Astrocyte (in vitro differentiated cells and primary cell): ENCODE results near the gene SAE1. TPM values are rescaled to one million over a fixed set of nuclear protein-coding genes. Genes with fewer than 3 reads are reported as not detected.
A peak's percentile ranks its signal among the peaks of the same experiment; 100 is the strongest.

Experiments used
- DNase-seq: peaks from one replicate; pipeline ENCODE4 v3.0.0-alpha.2; 2010; ENCODE audit warnings: low read depth
- FAIRE-seq: peaks from 2 replicates; lab custom pipeline; 2011; peaks lifted over from hg19 to GRCh38; lab: Jason Lieb, UNC
- H2AFZ ChIP-seq: 2 replicates; pipeline ENCODE4 v1.6.0; 2012; ENCODE audit warnings: low read depth, low read length, inconsistent platforms
- H3K27ac ChIP-seq: 2 replicates; pipeline ENCODE4 v1.5.1; 2011; ENCODE audit warnings: low read depth, low read length, inconsistent platforms
- H3K27me3 ChIP-seq: 2 replicates; pipeline ENCODE4 v1.6.0; 2011; ENCODE audit warnings: low read length, inconsistent platforms; ENCODE audit not compliant: insufficient read depth
- H3K36me3 ChIP-seq: 2 replicates; pipeline ENCODE4 v1.5.1; 2011; ENCODE audit warnings: low read length, inconsistent platforms; ENCODE audit not compliant: insufficient read depth
- H3K4me1 ChIP-seq: 2 replicates; pipeline ENCODE4 v1.5.1; 2011; ENCODE audit warnings: low read length, inconsistent platforms; ENCODE audit not compliant: insufficient read depth
- H3K4me2 ChIP-seq: 2 replicates; pipeline ENCODE4 v1.6.0; 2012; ENCODE audit warnings: low read length, inconsistent platforms
- H3K4me3 ChIP-seq: 2 replicates; pipeline ENCODE4 v1.5.1; 2011; ENCODE audit warnings: low read depth, mild to moderate bottlenecking, low read length, inconsistent platforms; ENCODE audit not compliant: insufficient read depth
- H3K79me2 ChIP-seq: 2 replicates; pipeline ENCODE4 v1.6.0; 2012; ENCODE audit warnings: mild to moderate bottlenecking, low read length, inconsistent platforms; ENCODE audit not compliant: insufficient read depth
- H3K9ac ChIP-seq: 2 replicates; pipeline ENCODE4 v1.6.0; 2012; ENCODE audit warnings: mild to moderate bottlenecking, low read length, inconsistent platforms
- H3K9me3 ChIP-seq: 2 replicates; pipeline ENCODE4 v1.5.1; 2012; ENCODE audit warnings: low read depth, mild to moderate bottlenecking, low read length, inconsistent platforms; ENCODE audit not compliant: insufficient read depth
- H4K20me1 ChIP-seq: 2 replicates; pipeline ENCODE4 v1.6.0; 2012; ENCODE audit warnings: low read length, inconsistent platforms; ENCODE audit not compliant: insufficient read depth
- H3K27ac Mint-ChIP-seq: one replicate; pipeline ENCODE4 v1.8.0; 2021; ENCODE audit warnings: mild to moderate bottlenecking, mixed read lengths; ENCODE audit not compliant: unreplicated experiment
- H3K27me3 Mint-ChIP-seq: one replicate; pipeline ENCODE4 v1.8.0; 2021; ENCODE audit warnings: low read depth, mixed read lengths; ENCODE audit not compliant: unreplicated experiment
- H3K36me3 Mint-ChIP-seq: one replicate; pipeline ENCODE4 v1.8.0; 2021; ENCODE audit warnings: low read depth, mixed read lengths; ENCODE audit not compliant: unreplicated experiment
- H3K4me1 Mint-ChIP-seq: one replicate; pipeline ENCODE4 v1.8.0; 2021; ENCODE audit warnings: low read depth, mixed read lengths; ENCODE audit not compliant: unreplicated experiment
- H3K4me3 Mint-ChIP-seq: one replicate; pipeline ENCODE4 v1.8.0; 2021; ENCODE audit warnings: mild to moderate bottlenecking, moderate library complexity, mixed read lengths; ENCODE audit not compliant: unreplicated experiment
- H3K9me3 Mint-ChIP-seq: one replicate; pipeline ENCODE4 v1.8.0; 2021; ENCODE audit warnings: mild to moderate bottlenecking, mixed read lengths; ENCODE audit not compliant: unreplicated experiment
- CTCF ChIP-seq: IDR thresholded peaks from 2 replicates; pipeline ENCODE4 v1.5.1; 2011; ENCODE audit warnings: low read depth, mild to moderate bottlenecking, inconsistent platforms, low read length, moderate library complexity; ENCODE audit not compliant: insufficient read depth
- EZH2 ChIP-seq: IDR thresholded peaks from 2 replicates; pipeline ENCODE4 v1.6.1; 2012; ENCODE audit warnings: mild to moderate bottlenecking, low read length, inconsistent platforms; ENCODE audit not compliant: insufficient read depth
- total RNA-seq: library from RNA; stranded (reverse); gene quantifications from 2 replicates; pipeline ENCODE4 v1.2.1, GENCODE V29; 2021

Gene SAE1
- total RNA-seq, 1 donor from 2014 or later = 133 TPM

- H3K9ac ChIP-seq = no peak overlapping the region
- no peak overlapping the region for H2AFZ ChIP-seq
- peaks cover 1% of the 10 kb centered on the region for H3K36me3 Mint-ChIP-seq
- peaks cover 31% of the 10 kb centered on the region for H3K4me1 ChIP-seq
- FAIRE-seq (no peak), DNase-seq (peak; percentile 15)
- peak overlapping the region; percentile 80 for H3K4me2 ChIP-seq
- H3K27ac Mint-ChIP-seq = no peak overlapping the region
- no peaks in the 10 kb centered on the region for H3K27me3 Mint-ChIP-seq
- H3K27me3 ChIP-seq = no peaks in the 10 kb centered on the region
- no peak overlapping the region for H3K27ac ChIP-seq
- H3K4me3 Mint-ChIP-seq = no peak overlapping the region
- H3K4me3 ChIP-seq = no peak overlapping the region
- H3K9me3 ChIP-seq = no peaks in the 10 kb centered on the region
- no peaks in the 10 kb centered on the region for H3K79me2 ChIP-seq
- no peaks in the 10 kb centered on the region for H3K36me3 ChIP-seq
- H4K20me1 ChIP-seq = no peaks in the 10 kb centered on the region
- H3K9me3 Mint-ChIP-seq = no peaks in the 10 kb centered on the region
- peaks cover 12% of the 10 kb centered on the region for H3K4me1 Mint-ChIP-seq
- TF ChIP-seq EZH2 (no peak), CTCF (no peak)
These were observed 111.4 kb downstream of the SAE1 start for GRCh38 chr19:47241919-47242577.

GRCh38 chr19:47243364-47243775 lies 112.7 kb downstream of the SAE1 start:
- Mint-ChIP-seq H3K4me3 (peak overlapping the region; percentile 72), H3K27ac (peak overlapping the region; percentile 91), H3K27me3 (no peaks in the 10 kb centered on the region), H3K36me3 (peaks cover 1% of the 10 kb centered on the region), H3K9me3 (no peaks in the 10 kb centered on the region), H3K4me1 (peaks cover 12% of the 10 kb centered on the region)
- no peaks in the 10 kb centered on the region for H3K36me3 ChIP-seq
- DNase-seq (peak; percentile 12), FAIRE-seq (no peak)
- H3K27me3 ChIP-seq = no peaks in the 10 kb centered on the region
- peak overlapping the region; percentile 86 for H3K9ac ChIP-seq
- peak overlapping the region; percentile 29 for H3K4me3 ChIP-seq
- no peaks in the 10 kb centered on the region for H4K20me1 ChIP-seq
- H3K27ac ChIP-seq = peak overlapping the region; percentile 79
- H3K79me2 ChIP-seq = no peaks in the 10 kb centered on the region
- peaks cover 31% of the 10 kb centered on the region for H3K4me1 ChIP-seq
- no peaks in the 10 kb centered on the region for H3K9me3 ChIP-seq
- TF ChIP-seq CTCF (no peak), EZH2 (no peak)
- peak overlapping the region; percentile 54 for H2AFZ ChIP-seq
- H3K4me2 ChIP-seq = peak overlapping the region; percentile 85
